ENCODE measurements around the gene TFAP2A.

DNA sequence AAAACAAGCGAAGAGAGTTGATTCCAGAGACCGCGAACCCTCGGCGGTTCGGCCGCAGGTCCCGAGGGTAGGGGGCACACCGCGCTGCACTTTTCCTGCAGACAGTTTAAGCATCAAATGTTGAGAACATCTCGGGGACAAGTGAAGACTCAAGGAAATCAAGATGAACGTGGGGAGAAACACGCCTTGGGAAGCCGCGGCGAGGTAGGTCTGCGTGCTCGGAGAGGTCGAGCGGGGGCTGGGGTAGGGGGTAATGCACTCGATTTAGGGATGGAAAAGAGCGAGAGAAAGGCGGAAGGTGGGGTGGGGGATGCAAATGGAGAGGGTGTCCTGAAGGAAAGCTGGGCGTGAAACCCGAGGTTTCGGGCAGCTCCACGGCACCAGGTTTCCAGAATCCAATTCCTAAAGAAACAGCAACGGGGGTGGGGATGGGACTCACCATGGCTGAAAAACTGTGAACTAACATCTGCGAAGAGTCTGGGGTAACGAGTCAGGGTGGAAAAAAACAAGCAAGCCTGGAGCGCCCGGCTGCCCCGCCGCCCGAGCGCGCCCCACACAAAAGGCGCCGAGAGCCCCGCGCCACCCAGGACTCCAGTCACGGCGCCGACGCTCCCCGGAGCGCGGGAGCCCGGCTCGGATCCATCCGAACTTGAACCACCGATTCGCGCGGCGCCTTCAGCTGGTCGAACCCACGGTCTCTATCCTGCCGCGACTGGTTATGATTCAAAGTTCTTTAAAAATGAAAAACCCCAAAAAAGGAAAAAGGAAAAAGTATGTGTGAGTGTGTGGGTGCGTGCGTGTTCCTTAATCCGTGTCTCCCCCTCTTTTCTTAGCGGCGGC, 3.5 kb downstream of the TFAP2A start:
- TF ChIP-seq, protein P1, sequence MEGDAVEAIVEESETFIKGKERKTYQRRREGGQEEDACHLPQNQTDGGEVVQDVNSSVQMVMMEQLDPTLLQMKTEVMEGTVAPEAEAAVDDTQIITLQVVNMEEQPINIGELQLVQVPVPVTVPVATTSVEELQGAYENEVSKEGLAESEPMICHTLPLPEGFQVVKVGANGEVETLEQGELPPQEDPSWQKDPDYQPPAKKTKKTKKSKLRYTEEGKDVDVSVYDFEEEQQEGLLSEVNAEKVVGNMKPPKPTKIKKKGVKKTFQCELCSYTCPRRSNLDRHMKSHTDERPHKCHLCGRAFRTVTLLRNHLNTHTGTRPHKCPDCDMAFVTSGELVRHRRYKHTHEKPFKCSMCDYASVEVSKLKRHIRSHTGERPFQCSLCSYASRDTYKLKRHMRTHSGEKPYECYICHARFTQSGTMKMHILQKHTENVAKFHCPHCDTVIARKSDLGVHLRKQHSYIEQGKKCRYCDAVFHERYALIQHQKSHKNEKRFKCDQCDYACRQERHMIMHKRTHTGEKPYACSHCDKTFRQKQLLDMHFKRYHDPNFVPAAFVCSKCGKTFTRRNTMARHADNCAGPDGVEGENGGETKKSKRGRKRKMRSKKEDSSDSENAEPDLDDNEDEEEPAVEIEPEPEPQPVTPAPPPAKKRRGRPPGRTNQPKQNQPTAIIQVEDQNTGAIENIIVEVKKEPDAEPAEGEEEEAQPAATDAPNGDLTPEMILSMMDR (optimal IDR thresholded peaks at IDR 0.05 in 1 of 3, IDR thresholded peaks at IDR 0.05 in 1 of 3, conservative IDR thresholded peaks at IDR 0.05 in 1 of 3; ENCODE audit: extremely low read depth in 1 of 3, insufficient read depth in 2 of 3, low read length in 3 of 3) = no peak
- TF ChIP-seq EZH2 (IDR thresholded peaks at IDR 0.05; ENCODE audit: low read length) = no peak
